DMS 273 treated with DMSO at 0.1 percent for 48 hours (cell line): ENCODE measurements around the gene FBXL13.
"Not testable (repeated sequence)": the region's sequence is repeated elsewhere in the genome, so short reads cannot be mapped to it uniquely, and the experiment has no call there.

ENCODE experiments used
- DNase-seq: peaks from one replicate; lab custom pipeline; 2025; lab: John Stamatoyannopoulos, UW

The FBXL13 gene

GRCh38 chr7:102849538-102849937, 225.1 kb downstream of the FBXL13 start:
- DNase-seq, result no peak

- no peak for DNase-seq
These were observed 225.5 kb downstream of the FBXL13 start for GRCh38 chr7:102849079-102849478.

GRCh38 chr7:102845346-102845745, 229.2 kb downstream of the FBXL13 start:
- no peak for DNase-seq

- no peak for DNase-seq
These were observed 230.7 kb downstream of the FBXL13 start for GRCh38 chr7:102843850-102844249.

- no peak for DNase-seq
These were observed 232.3 kb downstream of the FBXL13 start for GRCh38 chr7:102842284-102842683.

- no peak for DNase-seq
These were observed 233.3 kb downstream of the FBXL13 start for GRCh38 chr7:102841290-102841689.

GRCh38 chr7:102840404-102840803, 234.2 kb downstream of the FBXL13 start:
- DNase-seq, result no peak

GRCh38 chr7:102838572-102839101, 236.0 kb downstream of the FBXL13 start:
- DNase-seq, result not testable (repeated sequence)

- no peak for DNase-seq
These were observed 236.8 kb downstream of the FBXL13 start for GRCh38 chr7:102837802-102838201.

GRCh38 chr7:102836977-102837376, 237.6 kb downstream of the FBXL13 start:
- DNase-seq, result no peak

- no peak for DNase-seq
These were observed 238.2 kb downstream of the FBXL13 start for GRCh38 chr7:102836191-102836919.

- DNase-seq, result no peak
These were observed 239.6 kb downstream of the FBXL13 start for GRCh38 chr7:102834999-102835398.

GRCh38 chr7:102834466-102834865, 240.1 kb downstream of the FBXL13 start:
- no peak for DNase-seq

- no peak for DNase-seq
These were observed 241.3 kb downstream of the FBXL13 start for GRCh38 chr7:102833343-102833742.

GRCh38 chr7:102832674-102833073, 241.9 kb downstream of the FBXL13 start:
- no peak for DNase-seq

- DNase-seq, result no peak
These were observed 244.4 kb downstream of the FBXL13 start for GRCh38 chr7:102830197-102830596.

GRCh38 chr7:102829075-102829474, 245.5 kb downstream of the FBXL13 start:
- no peak for DNase-seq

- no peak for DNase-seq
These were observed 246.3 kb downstream of the FBXL13 start for GRCh38 chr7:102828286-102828685.

- no peak for DNase-seq
These were observed 251.0 kb downstream of the FBXL13 start for GRCh38 chr7:102823390-102824119.

- no peak for DNase-seq
These were observed 252.4 kb downstream of the FBXL13 start for GRCh38 chr7:102821994-102822747.

- DNase-seq, result no peak
These were observed 255.4 kb downstream of the FBXL13 start for GRCh38 chr7:102819151-102819550.
